Embryonic facial prominence (tissue), 1 donor: ENCODE measurements around the gene OR2H2.

Experiments used
- DNase-seq: peaks from one replicate; pipeline ENCODE4 v3.0.0-alpha.2; 2016; ENCODE audit errors: extremely low spot score

OR2H2 gene

GRCh38 chr6:29629571-29629970, 44.6 kb downstream of the OR2H2 start:
- no peak for DNase-seq

GRCh38 chr6:29630315-29630714, 45.4 kb downstream of the OR2H2 start:
- no peak for DNase-seq

GRCh38 chr6:29631209-29631810, 46.4 kb downstream of the OR2H2 start:
- DNase-seq: no peak

- no peak for DNase-seq
These were observed 47.2 kb downstream of the OR2H2 start for GRCh38 chr6:29631860-29632731.

- DNase-seq: peak; percentile 92
These were observed 48.0 kb downstream of the OR2H2 start, which contains the start of gene GABBR1 for GRCh38 chr6:29632789-29633533. GABBR1 (minus strand) TSS chr6:29633183; CDS start chr6:29632385, 798 bp downstream.

GRCh38 chr6:29633534-29633905, 48.6 kb downstream of the OR2H2 start:
- DNase-seq: no peak

GRCh38 chr6:29637247-29637646, 52.3 kb downstream of the OR2H2 start:
- DNase-seq: no peak
